ENCODE data around the gene KCNQ5.
"Not testable (repeated sequence)": the region's sequence is repeated elsewhere in the genome, so short reads cannot be mapped to it uniquely, and the experiment has no call there.

The KCNQ5 gene

DNA sequence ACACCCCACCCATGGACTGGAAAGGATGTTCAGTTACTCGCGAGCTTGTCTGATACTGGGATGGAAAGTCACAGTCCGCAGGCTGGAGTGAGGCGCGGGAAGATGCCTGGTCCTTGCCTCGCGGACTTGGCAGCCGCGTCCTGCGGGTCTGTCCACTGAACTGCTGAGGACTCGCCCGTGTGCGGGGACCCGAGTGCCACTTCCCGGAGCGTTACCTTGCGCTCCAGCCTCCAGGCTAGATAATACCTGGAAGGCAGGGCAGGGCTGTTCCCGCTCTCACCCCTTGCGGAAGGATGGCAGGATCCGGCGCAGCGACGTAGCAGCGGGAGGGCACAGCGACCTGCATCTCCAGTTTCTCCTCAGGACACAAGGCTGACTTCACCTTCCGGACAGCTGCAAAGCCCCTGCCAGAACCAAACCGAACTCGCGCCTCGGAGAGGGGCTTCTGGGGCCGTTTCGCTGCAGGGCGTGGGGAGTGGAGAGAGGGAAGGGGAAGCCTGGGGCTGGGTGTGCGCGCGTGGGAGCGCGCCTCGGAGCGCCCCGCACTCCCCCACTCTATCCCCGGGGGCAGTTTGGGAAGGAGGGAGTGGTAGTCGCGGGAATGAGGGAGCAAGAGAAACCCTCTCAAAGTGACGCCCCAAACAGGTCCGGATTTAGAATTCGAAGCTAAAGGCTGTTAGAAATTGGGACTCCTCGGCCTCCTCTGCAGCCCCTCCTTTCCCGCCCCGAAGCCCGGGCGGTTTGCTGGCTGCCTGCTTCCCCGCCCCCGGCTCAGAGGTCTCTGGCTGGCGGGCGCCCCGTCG is at the start of gene KCNQ5:
KCNQ5 (plus strand) TSS at position 774 of the 803 bp plus-strand sequence.
- in situ Hi-C loops (cut with MboI; ENCODE audit: low pct_unique_long_range_greater_than_20kb, low sequenced_read_pairs): no loop called here
- DNase-seq: no peak

DNA sequence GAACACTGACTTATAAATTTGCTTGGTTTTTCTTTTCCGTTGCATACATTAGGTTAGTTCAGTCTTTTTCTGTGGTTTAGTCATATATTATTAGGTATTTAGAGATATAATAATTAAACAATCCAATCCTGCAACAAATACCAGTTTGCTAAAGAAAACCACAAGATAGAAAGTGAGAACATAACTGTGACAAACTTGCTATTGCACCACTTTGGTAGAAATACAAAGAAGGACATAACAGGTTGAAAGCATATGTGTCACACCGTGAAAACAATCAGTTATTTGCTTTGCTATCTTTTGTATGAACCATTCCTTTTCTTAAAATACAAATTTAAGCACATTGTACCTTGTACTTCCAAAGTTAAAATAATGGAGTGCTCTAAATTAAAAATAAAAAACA is 42.0 kb upstream of the KCNQ5 start:
- DNase-seq: no peak
- in situ Hi-C loops (cut with MboI; ENCODE audit: low pct_unique_long_range_greater_than_20kb, low sequenced_read_pairs): loop anchor here (25.0 kb wide), 1 partner anchor 168 kb away; no protein-coding TSS in a partner anchor

- peak; percentile 77 for DNase-seq
- in situ Hi-C loops (cut with MboI; ENCODE audit: low pct_unique_long_range_greater_than_20kb, low sequenced_read_pairs): loop anchor here (25.0 kb wide), 1 partner anchor 168 kb away; no protein-coding TSS in a partner anchor
These were observed 41.5 kb upstream of the KCNQ5 start for GRCh38 chr6:72580281-72580940.

- in situ Hi-C loops (cut with MboI; ENCODE audit: low pct_unique_long_range_greater_than_20kb, low sequenced_read_pairs): loop anchor here (25.0 kb wide), 1 partner anchor 169 kb away; no protein-coding TSS in a partner anchor
- not testable (repeated sequence) for DNase-seq
These were observed 40.9 kb upstream of the KCNQ5 start for GRCh38 chr6:72580950-72581349.

GRCh38 chr6:72588155-72588554 is 33.7 kb upstream of the KCNQ5 start:
- in situ Hi-C loops (cut with MboI; ENCODE audit: low pct_unique_long_range_greater_than_20kb, low sequenced_read_pairs): loop anchor here (25.0 kb wide), 1 partner anchor 176 kb away; no protein-coding TSS in a partner anchor
- DNase-seq: no peak

GRCh38 chr6:72589096-72589495 is 32.8 kb upstream of the KCNQ5 start:
- in situ Hi-C loops (cut with MboI; ENCODE audit: low pct_unique_long_range_greater_than_20kb, low sequenced_read_pairs): loop anchor here (25.0 kb wide), 1 partner anchor 177 kb away; no protein-coding TSS in a partner anchor
- DNase-seq: no peak

GRCh38 chr6:72595812-72596211 is 26.1 kb upstream of the KCNQ5 start:
- DNase-seq: no peak
- in situ Hi-C loops (cut with MboI; ENCODE audit: low pct_unique_long_range_greater_than_20kb, low sequenced_read_pairs): loop anchor here (25.0 kb wide), 1 partner anchor 184 kb away; no protein-coding TSS in a partner anchor

DNA sequence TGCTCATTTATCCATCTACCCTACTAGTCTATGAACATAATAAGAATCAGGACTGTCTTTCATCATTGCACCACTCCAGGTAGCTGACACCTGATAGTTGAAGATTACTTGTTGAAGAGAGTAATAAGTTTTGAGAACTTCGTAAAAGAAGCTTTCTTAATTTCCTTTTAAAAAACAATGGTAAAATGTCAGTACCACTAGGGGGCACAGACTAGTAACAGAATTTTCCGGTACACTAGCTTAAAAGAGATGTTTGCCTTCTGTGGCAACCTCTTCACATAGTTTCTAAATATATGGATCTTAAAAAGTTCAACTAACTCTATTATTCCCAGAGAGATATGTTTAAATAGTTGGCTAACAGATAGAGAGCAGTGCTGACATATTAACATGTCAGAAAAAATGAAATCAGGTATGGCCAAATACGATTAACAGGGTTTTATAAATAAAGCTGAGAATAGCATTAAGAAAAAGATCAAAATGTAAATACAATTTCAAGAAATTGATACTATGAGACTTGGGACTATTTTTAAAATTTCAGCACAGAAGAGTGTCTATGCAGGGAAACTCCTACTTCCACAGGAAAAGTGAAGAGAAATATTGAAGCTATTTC is 5.4 kb upstream of the KCNQ5 start:
- in situ Hi-C loops (cut with MboI; ENCODE audit: low pct_unique_long_range_greater_than_20kb, low sequenced_read_pairs): no loop called here
- DNase-seq: peak; percentile 53

GRCh38 chr6:72617721-72618120 is 4.1 kb upstream of the KCNQ5 start:
- in situ Hi-C loops (cut with MboI; ENCODE audit: low pct_unique_long_range_greater_than_20kb, low sequenced_read_pairs): no loop called here
- DNase-seq: no peak

DNA sequence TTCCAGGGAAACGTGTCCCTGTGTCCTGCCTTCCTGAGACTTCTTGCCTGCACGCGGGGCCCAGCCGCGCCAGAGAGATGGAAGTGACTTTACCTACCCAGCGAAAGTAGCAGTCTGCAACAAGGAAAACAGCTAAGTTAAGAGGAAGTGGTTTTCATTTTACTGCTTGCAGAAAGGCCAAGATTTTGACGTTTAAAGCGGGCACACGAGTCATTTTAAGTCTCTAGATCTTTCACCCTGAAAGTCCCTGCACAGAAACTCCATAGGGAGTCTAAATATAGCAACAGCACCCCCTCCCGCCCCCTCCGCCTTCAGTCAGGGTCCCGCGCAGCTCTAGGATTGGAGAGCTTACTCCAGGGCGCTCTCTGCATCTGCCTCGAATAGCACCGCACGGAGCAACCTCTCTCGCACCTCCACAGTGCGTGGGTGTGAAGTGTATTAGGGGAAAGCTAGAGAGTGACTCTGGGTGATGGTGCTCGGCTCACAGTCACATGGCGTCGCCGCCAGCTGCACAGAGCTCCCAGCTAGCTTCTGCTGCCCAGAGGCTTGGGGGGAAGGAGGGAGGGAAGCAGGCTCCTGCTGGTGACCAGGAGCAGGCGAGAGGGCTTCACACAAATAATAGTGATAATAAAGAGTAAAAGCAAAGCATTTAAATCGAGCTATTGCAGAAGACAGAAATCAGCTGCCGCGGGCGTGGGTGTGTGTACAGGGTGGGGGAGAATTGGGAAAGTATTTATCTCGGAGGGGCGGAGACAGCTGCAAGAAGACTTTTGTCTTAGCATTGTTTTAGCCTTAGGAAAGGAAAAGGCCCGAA is 1.8 kb upstream of the KCNQ5 start:
- in situ Hi-C loops (cut with MboI; ENCODE audit: low pct_unique_long_range_greater_than_20kb, low sequenced_read_pairs): no loop called here
- peak; percentile 79 for DNase-seq

GRCh38 chr6:72620871-72621290 is 983 bp upstream of the KCNQ5 start:
- in situ Hi-C loops (cut with MboI; ENCODE audit: low pct_unique_long_range_greater_than_20kb, low sequenced_read_pairs): no loop called here
- no peak for DNase-seq

DNA sequence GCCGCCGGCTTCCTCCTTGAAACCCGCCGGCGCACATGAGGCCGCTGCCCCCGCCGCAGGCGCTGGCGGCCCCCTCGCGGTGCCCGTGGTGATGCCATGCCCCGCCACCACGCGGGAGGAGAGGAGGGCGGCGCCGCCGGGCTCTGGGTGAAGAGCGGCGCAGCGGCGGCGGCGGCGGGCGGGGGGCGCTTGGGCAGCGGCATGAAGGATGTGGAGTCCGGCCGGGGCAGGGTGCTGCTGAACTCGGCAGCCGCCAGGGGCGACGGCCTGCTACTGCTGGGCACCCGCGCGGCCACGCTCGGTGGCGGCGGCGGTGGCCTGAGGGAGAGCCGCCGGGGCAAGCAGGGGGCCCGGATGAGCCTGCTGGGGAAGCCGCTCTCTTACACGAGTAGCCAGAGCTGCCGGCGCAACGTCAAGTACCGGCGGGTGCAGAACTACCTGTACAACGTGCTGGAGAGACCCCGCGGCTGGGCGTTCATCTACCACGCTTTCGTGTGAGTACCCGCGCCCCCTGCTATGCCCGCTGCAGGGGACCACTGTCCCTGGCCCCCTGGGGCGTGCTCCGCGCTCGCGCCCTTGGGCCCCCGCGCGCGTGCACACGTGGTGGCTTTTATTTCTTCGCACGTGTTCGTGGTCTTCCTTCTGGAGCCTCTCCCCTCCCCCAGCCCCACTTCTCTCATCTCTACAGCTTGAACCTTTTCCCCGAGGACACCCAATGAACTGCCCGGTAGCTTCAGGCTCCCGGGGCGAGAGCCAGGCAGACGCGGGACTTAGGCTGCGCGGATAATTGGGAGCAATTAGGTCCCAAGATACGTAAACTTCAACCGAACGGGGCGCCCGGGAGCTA is 453 bp downstream of the KCNQ5 start:
- in situ Hi-C loops (cut with MboI; ENCODE audit: low pct_unique_long_range_greater_than_20kb, low sequenced_read_pairs): no loop called here

GRCh38 chr6:72623808-72624207 is 1.9 kb downstream of the KCNQ5 start:
- DNase-seq: no peak
- in situ Hi-C loops (cut with MboI; ENCODE audit: low pct_unique_long_range_greater_than_20kb, low sequenced_read_pairs): no loop called here

More for the DNA sequence above, 453 bp downstream of the KCNQ5 start:
- peak; percentile 82 for DNase-seq

DNA sequence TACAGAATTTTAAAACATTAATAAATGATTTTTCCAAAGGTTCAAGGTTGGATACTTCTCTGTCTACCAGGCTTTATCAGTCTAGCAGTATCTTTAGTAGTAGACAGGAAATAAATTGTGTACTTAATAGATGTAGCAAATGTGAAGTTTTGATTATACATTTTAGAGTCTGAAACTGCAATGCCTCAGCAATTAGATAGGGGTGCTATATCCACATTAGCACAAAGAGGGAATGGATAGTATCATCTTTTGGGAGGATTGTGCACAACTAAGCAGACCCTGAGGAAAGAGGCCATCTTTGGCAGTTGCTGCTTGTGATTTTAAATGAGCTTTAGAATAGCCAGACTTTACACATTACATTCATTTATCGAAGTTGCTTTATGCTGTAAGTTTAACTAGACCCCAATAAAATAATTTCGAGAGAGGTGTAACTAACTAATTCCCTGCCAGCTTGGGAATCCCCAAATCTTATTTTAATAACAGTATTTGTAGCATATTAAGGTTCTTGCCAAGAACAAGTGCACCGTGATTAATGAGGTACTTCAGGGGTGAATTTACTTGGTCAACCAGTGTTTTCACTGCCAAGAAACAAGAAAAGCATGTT is 2.8 kb downstream of the KCNQ5 start:
- in situ Hi-C loops (cut with MboI; ENCODE audit: low pct_unique_long_range_greater_than_20kb, low sequenced_read_pairs): loop anchor here (25.0 kb wide), 1 partner anchor 513 kb away; no protein-coding TSS in a partner anchor
- peak; percentile 70 for DNase-seq

- no peak for DNase-seq
- in situ Hi-C loops (cut with MboI; ENCODE audit: low pct_unique_long_range_greater_than_20kb, low sequenced_read_pairs): loop anchor here (25.0 kb wide), 1 partner anchor 511 kb away; no protein-coding TSS in a partner anchor
These were observed 4.3 kb downstream of the KCNQ5 start for GRCh38 chr6:72626126-72626525.

- in situ Hi-C loops (cut with MboI; ENCODE audit: low pct_unique_long_range_greater_than_20kb, low sequenced_read_pairs): loop anchor here (25.0 kb wide), 1 partner anchor 510 kb away; no protein-coding TSS in a partner anchor
- DNase-seq: no peak
These were observed 5.7 kb downstream of the KCNQ5 start for GRCh38 chr6:72627539-72627938.

DNA sequence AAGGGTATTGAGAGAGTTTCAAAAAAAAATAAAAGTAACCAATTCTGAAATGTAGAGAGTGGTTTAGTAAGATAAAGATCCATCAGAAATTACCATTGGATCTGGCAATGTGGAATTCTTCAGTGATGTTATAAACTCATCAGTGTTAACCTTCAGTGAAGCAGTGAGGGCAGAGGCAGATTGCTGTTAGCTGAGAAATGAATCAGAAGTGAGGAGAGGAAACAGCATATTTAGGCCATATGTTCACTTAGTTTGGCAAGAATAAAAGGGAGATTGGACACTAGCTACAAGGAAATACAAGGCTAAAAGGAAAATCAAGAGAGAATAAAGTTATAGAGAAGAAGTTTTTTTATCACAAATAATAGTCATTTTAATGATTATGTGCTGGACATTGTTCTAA is 9.6 kb downstream of the KCNQ5 start:
- no peak for DNase-seq
- in situ Hi-C loops (cut with MboI; ENCODE audit: low pct_unique_long_range_greater_than_20kb, low sequenced_read_pairs): loop anchor here (25.0 kb wide), 1 partner anchor 506 kb away; no protein-coding TSS in a partner anchor
